Neuronal stem cell (in vitro differentiated cells): ENCODE results near the gene NAT8L.

Experiments
- DNase-seq: peaks from one replicate; pipeline ENCODE4 v3.0.0-alpha.2; 2013; ENCODE audit warnings: low spot score
- H2AFZ ChIP-seq: one replicate; pipeline ENCODE4 v1.6.1; 2013; ENCODE audit warnings: mild to moderate bottlenecking, low read length, inconsistent platforms
- H2AK5ac ChIP-seq: 2 replicates; pipeline ENCODE4 v1.6.1; 2013; ENCODE audit warnings: low read depth, mild to moderate bottlenecking, inconsistent platforms, low read length, moderate library complexity, mixed read lengths
- H2BK120ac ChIP-seq: 2 replicates; pipeline ENCODE4 v1.6.1; 2013; ENCODE audit warnings: low read depth, mild to moderate bottlenecking, inconsistent platforms, low read length, moderate library complexity, mixed read lengths
- H2BK12ac ChIP-seq: one replicate; pipeline ENCODE4 v1.6.1; 2013; ENCODE audit warnings: low read length, inconsistent platforms
- H2BK15ac ChIP-seq: 2 replicates; pipeline ENCODE4 v1.6.1; 2013; ENCODE audit warnings: mild to moderate bottlenecking, low read length, inconsistent platforms, mixed read lengths
- H2BK5ac ChIP-seq: one replicate; pipeline ENCODE4 v1.6.1; 2013; ENCODE audit warnings: inconsistent platforms, mild to moderate bottlenecking, low read length, moderate library complexity
- H3K14ac ChIP-seq: one replicate; pipeline ENCODE4 v1.6.1; 2013; ENCODE audit warnings: low read length, inconsistent platforms
- H3K18ac ChIP-seq: 2 replicates; pipeline ENCODE4 v1.6.1; 2013; ENCODE audit warnings: low read length, inconsistent platforms
- H3K23ac ChIP-seq: 2 replicates; pipeline ENCODE4 v1.6.1; 2013; ENCODE audit warnings: low read depth, mild to moderate bottlenecking, mixed read lengths, low read length, inconsistent platforms; ENCODE audit not compliant: poor library complexity
- H3K27ac ChIP-seq: replicated peaks from 3 replicates; pipeline ENCODE4 v1.5.1; 2013; ENCODE audit warnings: low read length, inconsistent platforms
- H3K27me3 ChIP-seq, 3 experiments: 2 replicates each; pipeline ENCODE4 v1.6.1; 2013; ENCODE audit warnings: low read length in 3 of 3, mild to moderate bottlenecking in 2 of 3, inconsistent platforms in 1 of 3, low read depth in 1 of 3, mixed read lengths in 1 of 3, moderate library complexity in 1 of 3; ENCODE audit not compliant: control insufficient read depth in 3 of 3, insufficient read depth in 3 of 3
- H3K36me3 ChIP-seq, 2 donors: replicated peaks in 1 of 2; 2 replicates each; pipeline ENCODE4 v1.6.1; 2013; ENCODE audit warnings: low read length in 2 of 2; ENCODE audit not compliant: control insufficient read depth in 2 of 2, insufficient read depth in 2 of 2
- H3K4ac ChIP-seq: 2 replicates; pipeline ENCODE4 v1.6.1; 2013; ENCODE audit warnings: inconsistent platforms, mild to moderate bottlenecking, low read length, moderate library complexity
- H3K4me1 ChIP-seq, 2 donors: 1 replicate in 1 of 2; 2 replicates in 1 of 2; pipeline ENCODE4 v1.6.1; 2013; ENCODE audit warnings: low read length in 2 of 2, low read depth in 1 of 2; ENCODE audit not compliant: control insufficient read depth in 2 of 2, insufficient read depth in 1 of 2
- H3K4me2 ChIP-seq: one replicate; pipeline ENCODE4 v1.6.1; 2013; ENCODE audit warnings: mild to moderate bottlenecking, low read length, inconsistent platforms; ENCODE audit not compliant: insufficient read depth, poor library complexity, severe bottlenecking
- H3K4me3 ChIP-seq, 2 donors: 2 replicates each; pipeline ENCODE4 v1.5.1; 2013; ENCODE audit warnings: low read length in 2 of 2, mild to moderate bottlenecking in 2 of 2, inconsistent platforms in 1 of 2, moderate library complexity in 1 of 2
- H3K79me1 ChIP-seq: one replicate; pipeline ENCODE4 v1.6.1; 2013; ENCODE audit warnings: low read depth, mild to moderate bottlenecking, inconsistent platforms, low read length, moderate library complexity
- H3K9ac ChIP-seq: one replicate; pipeline ENCODE4 v1.6.1; 2013; ENCODE audit warnings: mild to moderate bottlenecking, low read depth, low read length, inconsistent platforms; ENCODE audit not compliant: poor library complexity
- H3K9me3 ChIP-seq, 2 donors: replicated peaks in 1 of 2; 2 replicates each; pipeline versions ENCODE3 to v1.6.1; 2013; ENCODE audit warnings: low read length in 2 of 2, mild to moderate bottlenecking in 2 of 2, inconsistent platforms in 1 of 2, low read depth in 1 of 2, mixed read lengths in 1 of 2, moderate library complexity in 1 of 2; ENCODE audit not compliant: control insufficient read depth in 2 of 2, insufficient read depth in 1 of 2
- H4K8ac ChIP-seq: one replicate; pipeline ENCODE4 v1.6.1; 2013; ENCODE audit warnings: low read depth, mild to moderate bottlenecking, inconsistent platforms, low read length, moderate library complexity
- H4K91ac ChIP-seq: one replicate; pipeline ENCODE4 v1.6.1; 2013; ENCODE audit warnings: low read length, low read depth, mild to moderate bottlenecking, inconsistent platforms; ENCODE audit not compliant: poor library complexity
- WGBS, 2 donors: extraction: QIAGEN DNeasy Blood & Tissue Kit; methylation state at CpG; one replicate each; pipeline ENCODE4 v1.1.7; 2013; ENCODE audit warnings: missing lambda C conversion rate in 2 of 2, mixed read lengths in 1 of 2; ENCODE audit not compliant: insufficient read length in 2 of 2, insufficient replicate concordance in 1 of 2; ENCODE audit errors: extremely low coverage in 2 of 2; 5-methylcytosine and 5-hydroxymethylcytosine counted together

NAT8L gene

DNA sequence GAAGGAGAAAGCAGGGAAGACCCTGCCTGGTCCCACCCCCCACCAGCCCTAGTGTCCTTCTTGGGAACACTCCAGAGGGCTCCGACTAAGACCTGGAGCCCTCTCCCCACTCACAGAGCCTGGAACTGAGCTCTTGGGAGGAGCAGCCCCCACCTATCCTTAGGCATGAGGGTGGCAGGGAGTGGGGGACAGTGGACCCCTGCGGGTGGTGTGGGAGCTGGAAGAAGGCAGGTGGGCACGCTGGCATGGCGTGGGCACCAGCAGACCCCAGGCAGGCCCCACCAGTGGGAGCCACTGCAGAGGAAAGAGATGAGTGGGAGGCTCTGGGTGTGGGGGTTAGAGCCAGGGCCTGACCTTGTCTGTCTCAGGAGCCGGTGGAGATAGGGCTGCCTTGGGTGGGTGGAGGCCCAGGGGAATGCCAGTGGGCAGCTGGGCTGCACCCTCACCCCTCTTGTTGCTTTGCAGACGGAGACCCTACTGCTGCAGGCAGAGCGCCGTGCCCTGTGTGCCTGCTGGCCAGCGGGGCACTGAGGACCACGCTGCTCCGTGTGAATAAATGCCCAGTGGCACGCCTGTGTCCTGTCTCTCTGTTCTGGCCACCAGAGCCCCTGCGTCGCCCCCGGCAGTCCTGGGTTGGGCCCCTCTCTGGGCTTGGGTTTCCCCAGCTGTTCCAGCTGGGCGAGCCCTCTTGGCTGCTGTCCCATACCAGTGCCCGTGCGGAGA, 15.6 kb upstream of the NAT8L start:
- H4K91ac ChIP-seq = no peak overlapping the region
- H3K27ac ChIP-seq = no peak overlapping the region
- no peak overlapping the region for H3K18ac ChIP-seq
- H3K36me3 ChIP-seq = peaks cover 0 to 17% of the 10 kb centered on the region in 2 donors
- H2BK120ac ChIP-seq = no peak overlapping the region
- H4K8ac ChIP-seq = no peak overlapping the region
- H3K9me3 ChIP-seq = peaks cover 0 to 7% of the 10 kb centered on the region in 2 donors
- no peak overlapping the region for H2BK15ac ChIP-seq
- H2BK12ac ChIP-seq = no peak overlapping the region
- no peak overlapping the region for H2AFZ ChIP-seq
- no CpG with 5 or more reads among the region's 18 CpGs for whole genome bisulfite sequencing, 2 donors
- peak overlapping the region; percentile 24 for H3K9ac ChIP-seq
- no peak for DNase-seq
- H3K23ac ChIP-seq = no peak overlapping the region
- peak overlapping the region; percentile 56 for H2AK5ac ChIP-seq
- peaks cover 12 to 30% (median 18%) of the 10 kb centered on the region in 3 experiments for H3K27me3 ChIP-seq
- H3K79me1 ChIP-seq = peaks cover 7% of the 10 kb centered on the region
- peak overlapping the region; percentile 47 for H3K14ac ChIP-seq
- H3K4me1 ChIP-seq = peaks cover 2 to 5% of the 10 kb centered on the region in 2 donors
- no peak overlapping the region for H2BK5ac ChIP-seq
- H3K4me3 ChIP-seq = peak overlapping the region in 1 of 2 donors; percentile 61
- H3K4ac ChIP-seq = no peak overlapping the region
- no peak overlapping the region for H3K4me2 ChIP-seq

DNA sequence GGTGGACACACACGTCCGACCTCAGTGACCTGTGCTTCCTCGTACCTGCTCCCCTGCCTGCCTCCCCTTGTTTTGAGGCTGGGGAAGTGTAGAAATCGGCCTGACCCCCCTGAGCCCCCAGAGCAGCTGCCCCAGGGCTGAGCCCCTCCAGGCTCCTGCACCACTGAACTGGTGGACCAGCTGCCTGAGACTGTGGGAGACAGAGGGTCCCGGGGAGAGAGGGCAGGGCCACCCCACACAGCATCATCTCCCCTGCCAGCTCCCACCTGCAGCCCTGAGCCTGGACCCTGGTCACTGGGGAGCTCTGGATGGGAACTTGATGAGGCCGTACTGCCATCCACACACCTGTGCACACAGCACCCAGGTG, 15.0 kb upstream of the NAT8L start:
- H2AFZ ChIP-seq = no peak overlapping the region
- DNase-seq = no peak
- H3K18ac ChIP-seq = no peak overlapping the region
- no peak overlapping the region for H4K91ac ChIP-seq
- no CpG with 5 or more reads among the region's 6 CpGs for WGBS, 2 donors
- no peak overlapping the region for H2BK5ac ChIP-seq
- no peak overlapping the region for H2BK15ac ChIP-seq
- H2BK12ac ChIP-seq = no peak overlapping the region
- H2AK5ac ChIP-seq = peak overlapping the region; percentile 56
- peaks cover 0 to 7% of the 10 kb centered on the region in 2 donors for H3K9me3 ChIP-seq
- H3K79me1 ChIP-seq = peaks cover 7% of the 10 kb centered on the region
- peaks cover 0 to 17% of the 10 kb centered on the region in 2 donors for H3K36me3 ChIP-seq
- no peak overlapping the region for H3K9ac ChIP-seq
- no peak overlapping the region for H3K23ac ChIP-seq
- H3K4me2 ChIP-seq = no peak overlapping the region
- peaks cover 12 to 27% (median 18%) of the 10 kb centered on the region in 3 experiments for H3K27me3 ChIP-seq
- H3K4ac ChIP-seq = no peak overlapping the region
- H4K8ac ChIP-seq = no peak overlapping the region
- peaks cover 2 to 5% of the 10 kb centered on the region in 2 donors for H3K4me1 ChIP-seq
- no peak overlapping the region for H3K4me3 ChIP-seq
- H2BK120ac ChIP-seq = no peak overlapping the region
- no peak overlapping the region for H3K27ac ChIP-seq
- no peak overlapping the region for H3K14ac ChIP-seq

DNA sequence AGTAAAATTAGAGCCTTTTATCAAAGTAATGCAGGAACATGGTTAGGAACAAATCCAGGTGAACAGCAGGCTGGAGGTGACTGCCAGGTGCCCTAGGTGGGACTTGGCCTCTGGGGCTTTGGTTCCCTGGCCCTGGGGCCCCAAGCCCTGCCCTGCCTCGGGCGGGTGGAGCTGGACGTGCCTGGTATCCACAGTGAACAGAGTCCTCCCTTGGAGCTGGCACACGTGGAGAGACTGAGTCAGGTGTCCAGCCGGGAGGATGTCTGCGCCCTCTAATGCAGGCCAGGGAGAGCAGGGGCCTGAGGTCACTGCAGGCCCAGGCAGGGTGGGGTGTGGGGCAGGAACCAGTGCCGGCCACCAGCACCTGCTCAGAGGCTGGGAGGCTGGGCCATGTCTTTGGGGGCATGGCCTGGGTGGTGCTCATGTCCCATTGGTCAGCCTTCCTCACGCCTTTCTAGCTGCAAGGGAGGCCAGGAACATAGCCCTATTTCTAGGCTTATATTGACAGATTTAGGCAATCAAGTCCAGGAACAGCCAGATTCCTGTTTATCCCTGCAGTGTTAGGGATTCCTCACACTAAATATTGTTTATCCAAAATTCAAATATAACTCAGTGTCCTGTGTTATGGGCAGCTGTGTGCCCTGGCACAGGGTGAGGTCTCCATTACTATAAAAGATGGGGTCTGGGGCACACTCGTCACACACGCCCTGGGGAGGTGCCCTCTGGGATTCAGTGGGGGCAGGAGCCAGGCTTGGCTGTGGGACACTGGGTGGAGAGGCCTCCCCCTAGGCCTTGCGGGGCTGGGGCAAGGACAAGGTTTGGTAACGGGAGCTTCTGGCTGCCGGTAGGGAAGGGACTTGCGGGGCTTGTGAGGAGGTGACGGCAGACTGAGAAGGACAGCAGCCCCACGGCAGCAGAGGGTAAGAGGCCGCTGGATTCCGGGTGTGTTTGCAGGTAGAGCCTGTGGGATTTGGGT, 14.3 kb upstream of the NAT8L start:
- no peak for DNase-seq
- no CpG with 5 or more reads among the region's 18 CpGs for WGBS, 2 donors

More for the DNA sequence above, 14.3 kb upstream of the NAT8L start:
- Histone ChIP-seq H3K27me3 (peaks cover 12 to 23% (median 13%) of the 10 kb centered on the region in 3 experiments), H3K4ac (no peak overlapping the region), H4K8ac (no peak overlapping the region), H2BK12ac (no peak overlapping the region), H3K4me1 (peaks cover 2 to 5% of the 10 kb centered on the region in 2 donors), H3K4me3 (no peak overlapping the region), H3K79me1 (peaks cover 7% of the 10 kb centered on the region), H3K9me3 (peaks cover 0 to 7% of the 10 kb centered on the region in 2 donors), H2BK15ac (no peak overlapping the region), H2BK5ac (no peak overlapping the region), H3K4me2 (no peak overlapping the region), H3K27ac (no peak overlapping the region), H3K18ac (no peak overlapping the region), H4K91ac (no peak overlapping the region), H3K36me3 (peaks cover 0 to 17% of the 10 kb centered on the region in 2 donors), H3K9ac (no peak overlapping the region), H2AK5ac (peak overlapping the region; percentile 3), H2AFZ (no peak overlapping the region), H3K23ac (no peak overlapping the region), H2BK120ac (no peak overlapping the region), H3K14ac (no peak overlapping the region)
